ENCODE measurements around the gene DLGAP1. TPM values are rescaled to one million over a fixed set of nuclear protein-coding genes. Genes with fewer than 3 reads are reported as not detected.

DLGAP1 gene
- total and polyA plus RNA-seq, 2 of the 13 experiments (the other 11 are each of a cell fraction or from before 2014, with no cell fraction given): 0.01 TPM; not detected in 1

GRCh38 chr18:3447895-3448837 is 1006.9 kb downstream of the DLGAP1 start (continued):
- TF ChIP-seq NFAT5 (CRISPR knock-in tag; IDR thresholded peaks at IDR 0.05) (no peak), TBX3 (IDR thresholded peaks at IDR 0.05; ENCODE audit: borderline replicate concordance) (peak; percentile 13; the same call in 1 of the 2 replicates), HIVEP1 (CRISPR knock-in tag; IDR thresholded peaks at IDR 0.05) (peak; percentile 66; the same call in 1 of the 2 replicates), ZNF772 (CRISPR knock-in tag; IDR thresholded peaks at IDR 0.05) (peak; percentile 80), GMEB2 (CRISPR knock-in tag; IDR thresholded peaks at IDR 0.05; ENCODE audit: low read depth) (peak; percentile 65; the same call in 1 of the 2 replicates), JUN (CRISPR knock-in tag; IDR thresholded peaks at IDR 0.05) (peak; percentile 38; the same call in 1 of the 2 replicates), CENPT (CRISPR knock-in tag; IDR thresholded peaks at IDR 0.05; ENCODE audit: low read depth) (no peak), ZMYM3 (CRISPR knock-in tag; IDR thresholded peaks at IDR 0.05) (peak; percentile 68; the same call in 1 of the 2 replicates), KDM6A (CRISPR knock-in tag; IDR thresholded peaks at IDR 0.05; ENCODE audit: low read depth) (no peak), SETDB1 (CRISPR knock-in tag; IDR thresholded peaks at IDR 0.05; ENCODE audit: borderline replicate concordance) (no peak), RBM39 (IDR thresholded peaks at IDR 0.05; ENCODE audit: low read depth, low read length, poor library complexity, severe bottlenecking) (peak; percentile 76), TARDBP (CRISPR knock-in tag; IDR thresholded peaks at IDR 0.05) (peak; percentile 68)
- TF ChIP-seq, protein P1, sequence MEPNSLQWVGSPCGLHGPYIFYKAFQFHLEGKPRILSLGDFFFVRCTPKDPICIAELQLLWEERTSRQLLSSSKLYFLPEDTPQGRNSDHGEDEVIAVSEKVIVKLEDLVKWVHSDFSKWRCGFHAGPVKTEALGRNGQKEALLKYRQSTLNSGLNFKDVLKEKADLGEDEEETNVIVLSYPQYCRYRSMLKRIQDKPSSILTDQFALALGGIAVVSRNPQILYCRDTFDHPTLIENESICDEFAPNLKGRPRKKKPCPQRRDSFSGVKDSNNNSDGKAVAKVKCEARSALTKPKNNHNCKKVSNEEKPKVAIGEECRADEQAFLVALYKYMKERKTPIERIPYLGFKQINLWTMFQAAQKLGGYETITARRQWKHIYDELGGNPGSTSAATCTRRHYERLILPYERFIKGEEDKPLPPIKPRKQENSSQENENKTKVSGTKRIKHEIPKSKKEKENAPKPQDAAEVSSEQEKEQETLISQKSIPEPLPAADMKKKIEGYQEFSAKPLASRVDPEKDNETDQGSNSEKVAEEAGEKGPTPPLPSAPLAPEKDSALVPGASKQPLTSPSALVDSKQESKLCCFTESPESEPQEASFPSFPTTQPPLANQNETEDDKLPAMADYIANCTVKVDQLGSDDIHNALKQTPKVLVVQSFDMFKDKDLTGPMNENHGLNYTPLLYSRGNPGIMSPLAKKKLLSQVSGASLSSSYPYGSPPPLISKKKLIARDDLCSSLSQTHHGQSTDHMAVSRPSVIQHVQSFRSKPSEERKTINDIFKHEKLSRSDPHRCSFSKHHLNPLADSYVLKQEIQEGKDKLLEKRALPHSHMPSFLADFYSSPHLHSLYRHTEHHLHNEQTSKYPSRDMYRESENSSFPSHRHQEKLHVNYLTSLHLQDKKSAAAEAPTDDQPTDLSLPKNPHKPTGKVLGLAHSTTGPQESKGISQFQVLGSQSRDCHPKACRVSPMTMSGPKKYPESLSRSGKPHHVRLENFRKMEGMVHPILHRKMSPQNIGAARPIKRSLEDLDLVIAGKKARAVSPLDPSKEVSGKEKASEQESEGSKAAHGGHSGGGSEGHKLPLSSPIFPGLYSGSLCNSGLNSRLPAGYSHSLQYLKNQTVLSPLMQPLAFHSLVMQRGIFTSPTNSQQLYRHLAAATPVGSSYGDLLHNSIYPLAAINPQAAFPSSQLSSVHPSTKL (CRISPR knock-in tag; IDR thresholded peaks at IDR 0.05): peak; percentile 87
- TF ChIP-seq, protein P2, sequence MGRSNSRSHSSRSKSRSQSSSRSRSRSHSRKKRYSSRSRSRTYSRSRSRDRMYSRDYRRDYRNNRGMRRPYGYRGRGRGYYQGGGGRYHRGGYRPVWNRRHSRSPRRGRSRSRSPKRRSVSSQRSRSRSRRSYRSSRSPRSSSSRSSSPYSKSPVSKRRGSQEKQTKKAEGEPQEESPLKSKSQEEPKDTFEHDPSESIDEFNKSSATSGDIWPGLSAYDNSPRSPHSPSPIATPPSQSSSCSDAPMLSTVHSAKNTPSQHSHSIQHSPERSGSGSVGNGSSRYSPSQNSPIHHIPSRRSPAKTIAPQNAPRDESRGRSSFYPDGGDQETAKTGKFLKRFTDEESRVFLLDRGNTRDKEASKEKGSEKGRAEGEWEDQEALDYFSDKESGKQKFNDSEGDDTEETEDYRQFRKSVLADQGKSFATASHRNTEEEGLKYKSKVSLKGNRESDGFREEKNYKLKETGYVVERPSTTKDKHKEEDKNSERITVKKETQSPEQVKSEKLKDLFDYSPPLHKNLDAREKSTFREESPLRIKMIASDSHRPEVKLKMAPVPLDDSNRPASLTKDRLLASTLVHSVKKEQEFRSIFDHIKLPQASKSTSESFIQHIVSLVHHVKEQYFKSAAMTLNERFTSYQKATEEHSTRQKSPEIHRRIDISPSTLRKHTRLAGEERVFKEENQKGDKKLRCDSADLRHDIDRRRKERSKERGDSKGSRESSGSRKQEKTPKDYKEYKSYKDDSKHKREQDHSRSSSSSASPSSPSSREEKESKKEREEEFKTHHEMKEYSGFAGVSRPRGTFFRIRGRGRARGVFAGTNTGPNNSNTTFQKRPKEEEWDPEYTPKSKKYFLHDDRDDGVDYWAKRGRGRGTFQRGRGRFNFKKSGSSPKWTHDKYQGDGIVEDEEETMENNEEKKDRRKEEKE (IDR thresholded peaks at IDR 0.05): no peak

Measured in HepG2 (cell line).